DOHH2 (cell line): ENCODE measurements around the gene DPP6.
A peak's percentile ranks its signal among the peaks of the same experiment; 100 is the strongest.

Experiments
- H3F3A ChIP-seq: fragments of 200-600 bp; sonication (generic), shearing (Covaris generic); 2 replicates; pipeline ENCODE4 v1.6.0; 2016; ENCODE audit warnings: antibody characterized with exemption, mild to moderate bottlenecking; ENCODE audit not compliant: control insufficient read depth, insufficient read depth
- H3K27ac ChIP-seq: fragments of 200-600 bp; sonication (generic); 2 replicates; pipeline ENCODE4 v1.5.1; 2014; ENCODE audit warnings: low read depth, mild to moderate bottlenecking, low read length, moderate library complexity
- H3K27me3 ChIP-seq: fragments of 200-600 bp; sonication (generic); 2 replicates; pipeline ENCODE4 v1.6.1; 2014; ENCODE audit warnings: mild to moderate bottlenecking, low read length, mixed read lengths; ENCODE audit not compliant: control insufficient read depth
- H3K36me3 ChIP-seq: fragments of 200-600 bp; sonication (generic); 2 replicates; pipeline ENCODE4 v1.6.1; 2014; ENCODE audit warnings: mild to moderate bottlenecking, low read length, moderate library complexity, mixed read lengths; ENCODE audit not compliant: control insufficient read depth
- H3K4me1 ChIP-seq: fragments of 200-600 bp; sonication (generic); 2 replicates; pipeline ENCODE4 v1.6.1; 2014; ENCODE audit warnings: mild to moderate bottlenecking, low read length, mixed read lengths; ENCODE audit not compliant: control insufficient read depth
- H3K4me2 ChIP-seq: fragments of 200-600 bp; sonication (generic); 2 replicates; pipeline ENCODE4 v1.6.0; 2014; ENCODE audit warnings: mild to moderate bottlenecking, low read length, moderate library complexity
- H3K4me3 ChIP-seq: fragments of 200-600 bp; sonication (generic); 2 replicates; pipeline ENCODE4 v1.5.1; 2014; ENCODE audit warnings: mild to moderate bottlenecking, low read length, mixed read lengths
- H3K79me2 ChIP-seq: fragments of 200-600 bp; sonication (generic); 2 replicates; pipeline ENCODE4 v1.6.1; 2014; ENCODE audit warnings: mild to moderate bottlenecking, low read length, mixed read lengths; ENCODE audit not compliant: control insufficient read depth
- H3K9me2 ChIP-seq: fragments of 200-600 bp; sonication (generic); replicated peaks from 2 replicates; pipeline ENCODE4 v1.6.1; 2014; ENCODE audit warnings: mild to moderate bottlenecking, low read length, mixed read lengths; ENCODE audit not compliant: control insufficient read depth
- H3K9me3 ChIP-seq: fragments of 200-600 bp; sonication (generic); 2 replicates; pipeline ENCODE4 v1.6.1; 2014; ENCODE audit warnings: antibody characterized with exemption, low read length, mixed read lengths; ENCODE audit not compliant: control insufficient read depth, insufficient read depth
- H4K20me1 ChIP-seq: fragments of 200-600 bp; sonication (generic); 2 replicates; pipeline ENCODE4 v1.6.0; 2014; ENCODE audit warnings: low read depth, mild to moderate bottlenecking, antibody characterized with exemption, low read length, moderate library complexity; ENCODE audit not compliant: control insufficient read depth, insufficient read depth
- EZH2phosphoT487 ChIP-seq: fragments of 200-600 bp; sonication (generic); IDR thresholded peaks from 2 replicates; pipeline ENCODE4 v1.6.1; 2017; ENCODE audit warnings: borderline replicate concordance, mild to moderate bottlenecking, antibody characterized with exemption, low read length, moderate library complexity, mixed read lengths
- TF ChIP-seq, protein P1 (sequence below): fragments of 200-600 bp; sonication (generic); IDR thresholded peaks from one replicate; pipeline ENCODE4 v1.5.1; 2014; ENCODE audit warnings: antibody characterized with exemption, mild to moderate bottlenecking, low read depth, low read length; ENCODE audit not compliant: poor library complexity, severe bottlenecking

DPP6 gene

DNA sequence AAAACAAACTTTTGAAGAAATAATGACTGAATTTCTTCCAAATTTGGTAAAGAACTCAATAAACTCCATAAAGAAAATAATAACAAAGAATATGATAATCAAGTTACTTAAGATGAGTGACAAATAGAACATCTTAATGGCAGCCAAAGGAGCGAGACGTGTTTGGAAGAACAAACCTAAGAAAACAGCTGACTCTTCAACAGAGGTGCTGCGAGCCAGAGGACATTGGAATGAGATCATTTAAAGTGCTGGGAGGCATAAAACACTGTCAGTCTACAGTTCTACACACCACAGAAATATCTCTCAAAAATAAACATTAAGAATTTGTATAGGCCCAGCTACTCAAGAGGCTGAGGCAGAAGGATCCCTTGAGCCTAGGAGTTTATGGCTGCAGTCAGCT is 507.3 kb downstream of the DPP6 start:
- H3K27ac ChIP-seq = no peak overlapping the region
- H4K20me1 ChIP-seq = no peaks in the 10 kb centered on the region
- H3K79me2 ChIP-seq = no peaks in the 10 kb centered on the region
- no peaks in the 10 kb centered on the region for H3K27me3 ChIP-seq
- H3K4me3 ChIP-seq = no peak overlapping the region
- H3K9me2 ChIP-seq = no peaks in the 10 kb centered on the region; the same call in 1 of the 2 replicates
- H3K4me2 ChIP-seq = no peak overlapping the region
- H3F3A ChIP-seq = no peaks in the 10 kb centered on the region
- TF ChIP-seq, protein P1, sequence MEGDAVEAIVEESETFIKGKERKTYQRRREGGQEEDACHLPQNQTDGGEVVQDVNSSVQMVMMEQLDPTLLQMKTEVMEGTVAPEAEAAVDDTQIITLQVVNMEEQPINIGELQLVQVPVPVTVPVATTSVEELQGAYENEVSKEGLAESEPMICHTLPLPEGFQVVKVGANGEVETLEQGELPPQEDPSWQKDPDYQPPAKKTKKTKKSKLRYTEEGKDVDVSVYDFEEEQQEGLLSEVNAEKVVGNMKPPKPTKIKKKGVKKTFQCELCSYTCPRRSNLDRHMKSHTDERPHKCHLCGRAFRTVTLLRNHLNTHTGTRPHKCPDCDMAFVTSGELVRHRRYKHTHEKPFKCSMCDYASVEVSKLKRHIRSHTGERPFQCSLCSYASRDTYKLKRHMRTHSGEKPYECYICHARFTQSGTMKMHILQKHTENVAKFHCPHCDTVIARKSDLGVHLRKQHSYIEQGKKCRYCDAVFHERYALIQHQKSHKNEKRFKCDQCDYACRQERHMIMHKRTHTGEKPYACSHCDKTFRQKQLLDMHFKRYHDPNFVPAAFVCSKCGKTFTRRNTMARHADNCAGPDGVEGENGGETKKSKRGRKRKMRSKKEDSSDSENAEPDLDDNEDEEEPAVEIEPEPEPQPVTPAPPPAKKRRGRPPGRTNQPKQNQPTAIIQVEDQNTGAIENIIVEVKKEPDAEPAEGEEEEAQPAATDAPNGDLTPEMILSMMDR = no peak
- no peak for TF ChIP-seq EZH2phosphoT487
- H3K36me3 ChIP-seq = no peaks in the 10 kb centered on the region
- no peaks in the 10 kb centered on the region for H3K9me3 ChIP-seq
- H3K4me1 ChIP-seq = no peaks in the 10 kb centered on the region

DNA sequence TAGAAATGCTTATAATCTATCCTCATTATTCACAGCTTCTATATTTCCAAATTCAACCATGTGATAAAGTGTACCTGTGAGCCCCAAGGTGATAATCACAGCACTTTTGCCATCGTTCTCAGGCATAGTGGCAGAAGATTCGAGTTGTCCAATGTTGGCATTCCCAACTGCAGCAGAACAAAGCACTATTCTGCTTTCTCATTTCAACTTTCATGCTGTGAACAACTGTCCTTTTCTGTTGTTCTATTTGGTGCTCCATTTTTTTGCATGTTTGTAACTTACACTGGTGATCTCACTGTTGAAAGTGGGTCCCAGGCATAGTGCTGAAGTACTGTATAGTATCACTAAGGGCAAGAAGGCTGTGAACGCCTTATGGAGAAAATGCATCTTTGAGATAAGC is 512.5 kb downstream of the DPP6 start:
- Histone ChIP-seq H3K9me2 (no peaks in the 10 kb centered on the region), H4K20me1 (no peaks in the 10 kb centered on the region), H3K9me3 (no peaks in the 10 kb centered on the region), H3K4me3 (no peak overlapping the region), H3K4me1 (no peaks in the 10 kb centered on the region), H3K36me3 (no peaks in the 10 kb centered on the region), H3K27ac (no peak overlapping the region), H3F3A (no peaks in the 10 kb centered on the region), H3K27me3 (no peaks in the 10 kb centered on the region), H3K4me2 (no peak overlapping the region), H3K79me2 (no peaks in the 10 kb centered on the region)
- no peak for TF ChIP-seq EZH2phosphoT487
- TF ChIP-seq, protein P1 = no peak

DNA sequence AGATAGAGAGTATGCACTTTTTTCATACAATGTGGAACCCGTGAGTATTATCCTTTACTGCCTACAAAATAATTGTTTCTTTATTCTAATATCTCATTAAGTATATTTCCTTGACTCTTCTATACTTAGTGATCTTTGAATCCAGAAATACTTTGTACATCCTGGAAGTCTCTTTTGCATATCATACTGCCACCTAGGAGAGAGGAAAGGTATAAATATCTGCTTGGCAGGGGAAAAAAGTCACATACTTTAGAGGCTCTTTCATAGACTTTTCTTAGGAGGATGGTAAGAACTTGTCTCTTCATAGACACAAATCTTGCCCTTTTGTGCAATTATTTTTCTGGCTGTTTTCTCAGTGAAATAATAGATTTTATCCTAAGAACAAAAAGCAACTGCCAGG is 514.7 kb downstream of the DPP6 start:
- Histone ChIP-seq H3K9me3 (no peaks in the 10 kb centered on the region), H3K4me2 (no peak overlapping the region), H3K27ac (no peak overlapping the region), H3K4me3 (no peak overlapping the region), H3F3A (no peaks in the 10 kb centered on the region), H3K36me3 (no peaks in the 10 kb centered on the region), H3K27me3 (no peaks in the 10 kb centered on the region), H4K20me1 (no peaks in the 10 kb centered on the region), H3K9me2 (no peaks in the 10 kb centered on the region), H3K4me1 (no peaks in the 10 kb centered on the region), H3K79me2 (no peaks in the 10 kb centered on the region)
- TF ChIP-seq EZH2phosphoT487 = no peak
- TF ChIP-seq, protein P1 = peak; percentile 29

DNA sequence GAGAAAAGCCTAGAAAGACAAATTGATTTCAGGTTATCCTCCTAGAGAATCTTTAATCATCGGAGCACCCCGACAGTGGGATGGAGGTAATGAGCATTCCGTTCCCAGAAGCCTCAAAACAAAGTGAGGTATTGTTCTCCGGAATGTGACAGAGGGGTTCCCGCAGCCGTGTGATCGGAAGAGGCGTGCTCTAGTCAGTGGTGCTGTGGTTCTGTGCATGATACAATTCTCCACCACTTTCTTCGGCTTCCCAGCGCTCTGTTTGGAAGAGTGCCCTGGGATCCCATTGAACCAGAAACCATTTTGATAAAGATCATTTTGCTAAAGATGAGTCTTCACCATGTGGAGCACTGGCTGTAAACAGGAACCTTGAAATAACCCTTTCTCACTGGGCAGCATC is 516.1 kb downstream of the DPP6 start:
- Histone ChIP-seq H3K9me3 (no peaks in the 10 kb centered on the region), H4K20me1 (no peaks in the 10 kb centered on the region), H3K27me3 (no peaks in the 10 kb centered on the region), H3K4me2 (no peak overlapping the region), H3F3A (no peaks in the 10 kb centered on the region), H3K36me3 (no peaks in the 10 kb centered on the region), H3K4me3 (no peak overlapping the region), H3K9me2 (no peaks in the 10 kb centered on the region), H3K4me1 (no peaks in the 10 kb centered on the region), H3K79me2 (no peaks in the 10 kb centered on the region), H3K27ac (no peak overlapping the region)
- TF ChIP-seq EZH2phosphoT487 = no peak
- TF ChIP-seq, protein P1 = no peak
